A673 (cell line): ENCODE results near the gene BTG2. TPM values are rescaled to one million over a fixed set of nuclear protein-coding genes. Genes with fewer than 3 reads are reported as not detected.
A peak's percentile ranks its signal among the peaks of the same experiment; 100 is the strongest.
"Not testable (repeated sequence)": the region's sequence is repeated elsewhere in the genome, so short reads cannot be mapped to it uniquely, and the experiment has no call there.

Experiments used
- BruUV-seq: library from RNA; stranded (reverse); fragments of 400-500 nt; replicated peaks from 2 replicates; lab custom pipeline; 2021; lab: Mats Ljungman, UMichigan
- CTCF ChIA-PET: fragments of 300-600 bp; sonication (Branson Sonifier 250); formaldehyde crosslinking; loops from one replicate; lab custom pipeline; 2022; ENCODE audit warnings: antibody characterized with exemption; lab: Charles Lee
- POLR2A ChIA-PET: fragments of 300-600 bp; sonication (Branson Sonifier 250); formaldehyde crosslinking; loops from one replicate; lab custom pipeline; 2022; ENCODE audit warnings: antibody characterized with exemption; ENCODE audit not compliant: low non-redundant PET; lab: Charles Lee
- DNase-seq: peaks from one replicate; pipeline ENCODE4 v3.0.0-alpha.2; 2015; ENCODE audit warnings: low spot score
- H3K27ac ChIP-seq: fragments of 200-600 bp; sonication (generic); 2 replicates; pipeline ENCODE4 v1.5.1; 2016; ENCODE audit warnings: mixed run types, low read depth, mild to moderate bottlenecking, mixed read lengths, antibody characterized with exemption, low read length; ENCODE audit not compliant: poor library complexity, severe bottlenecking
- H3K27me3 ChIP-seq: fragments of 200-600 bp; sonication (generic); replicated peaks from 2 replicates; pipeline ENCODE4 v1.6.1; 2017; ENCODE audit warnings: mixed run types, low read depth, mild to moderate bottlenecking, mixed read lengths, antibody characterized with exemption, low read length; ENCODE audit not compliant: insufficient read depth, poor library complexity
- H3K36me3 ChIP-seq: fragments of 200-600 bp; sonication (generic); 2 replicates; pipeline ENCODE4 v1.6.1; 2016; ENCODE audit warnings: mixed run types, mild to moderate bottlenecking, mixed read lengths, antibody characterized with exemption, low read length; ENCODE audit not compliant: insufficient read depth, poor library complexity, severe bottlenecking
- H3K4me1 ChIP-seq: fragments of 200-600 bp; sonication (generic); 2 replicates; pipeline ENCODE4 v1.6.1; 2017; ENCODE audit warnings: mixed run types, mild to moderate bottlenecking, mixed read lengths, antibody characterized with exemption, low read length; ENCODE audit not compliant: insufficient read depth, poor library complexity, severe bottlenecking
- H3K4me3 ChIP-seq: fragments of 200-600 bp; sonication (generic); 2 replicates; pipeline ENCODE4 v1.5.1; 2016; ENCODE audit warnings: low read depth, mixed run types, mild to moderate bottlenecking, mixed read lengths, low read length; ENCODE audit not compliant: poor library complexity, severe bottlenecking
- H3K9me3 ChIP-seq: fragments of 200-600 bp; sonication (generic); 2 replicates; pipeline ENCODE4 v1.6.1; 2016; ENCODE audit warnings: mixed run types, low read depth, mild to moderate bottlenecking, mixed read lengths, antibody characterized with exemption, low read length; ENCODE audit not compliant: poor library complexity, severe bottlenecking
- EZH2 ChIP-seq: fragments of 200-600 bp; sonication (generic); IDR thresholded peaks from 2 replicates; pipeline ENCODE4 v1.6.1; 2017; ENCODE audit warnings: borderline replicate concordance, low read depth, mild to moderate bottlenecking, mixed read lengths, antibody characterized with exemption, low read length; ENCODE audit not compliant: poor library complexity, severe bottlenecking
- intact Hi-C: fragments of 100-400 bp; cut with micrococcal nuclease; formaldehyde crosslinking; loops from one replicate; pipeline ENCODE4 v1.10.0; 2022; ENCODE audit not compliant: unreplicated experiment
- total RNA-seq: library from RNA; stranded (reverse); gene quantifications from 2 replicates; pipeline ENCODE4 v1.2.3, GENCODE V29; 2021
- TF ChIP-seq, protein P1 (sequence below): fragments of 300-800, 200-600 bp; sonication (generic); conservative IDR thresholded peaks from 2 replicates; pipeline ENCODE4 v1.5.1; 2017; ENCODE audit warnings: low read depth, mild to moderate bottlenecking, antibody characterized with exemption, low read length, moderate library complexity, mixed read lengths

Gene BTG2
- total RNA-seq, 1 experiment from 2014 or later: 9.3 TPM

DNA sequence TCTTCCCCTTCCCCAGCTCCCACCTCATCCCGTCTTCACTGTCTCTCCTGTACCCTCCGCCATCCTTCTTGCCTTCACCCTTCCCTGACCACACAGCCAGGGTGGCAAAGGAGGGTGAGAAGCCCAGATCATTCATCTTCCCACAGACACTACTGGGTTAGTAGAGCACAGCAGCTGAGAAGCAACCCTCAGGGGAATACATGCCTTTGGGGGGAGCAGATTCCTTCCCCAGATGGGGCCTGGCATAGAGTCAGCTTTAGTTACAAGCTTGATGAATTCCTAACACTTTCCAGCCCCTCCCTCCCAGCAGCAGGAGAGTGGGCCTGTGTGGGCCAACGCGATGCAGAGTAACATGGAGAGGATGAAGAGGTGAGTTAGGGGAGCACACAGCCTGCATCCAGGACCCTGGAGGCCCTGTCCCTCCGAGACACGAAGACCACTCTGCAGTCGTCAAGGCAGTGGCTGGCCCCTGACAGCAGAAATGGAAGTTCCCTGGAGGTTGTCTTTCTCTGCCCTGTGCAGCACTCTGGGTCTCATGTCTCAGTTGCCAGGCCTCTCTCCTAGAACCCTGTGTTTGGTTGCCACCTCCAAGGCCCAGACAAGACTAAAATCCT lies 8.8 kb upstream of the BTG2 start:
- H3K36me3 ChIP-seq: no peaks in the 10 kb centered on the region
- H3K9me3 ChIP-seq: no peaks in the 10 kb centered on the region
- no peak overlapping the region for H3K4me3 ChIP-seq
- ChIA-PET CTCF (no interaction called here), POLR2A (no interaction called here)
- no peaks in the 10 kb centered on the region for H3K27me3 ChIP-seq
- intact Hi-C loops: no loop called here
- peak; percentile 55 for DNase-seq
- peaks cover 21% of the 10 kb centered on the region for H3K4me1 ChIP-seq
- TF ChIP-seq, protein P1, sequence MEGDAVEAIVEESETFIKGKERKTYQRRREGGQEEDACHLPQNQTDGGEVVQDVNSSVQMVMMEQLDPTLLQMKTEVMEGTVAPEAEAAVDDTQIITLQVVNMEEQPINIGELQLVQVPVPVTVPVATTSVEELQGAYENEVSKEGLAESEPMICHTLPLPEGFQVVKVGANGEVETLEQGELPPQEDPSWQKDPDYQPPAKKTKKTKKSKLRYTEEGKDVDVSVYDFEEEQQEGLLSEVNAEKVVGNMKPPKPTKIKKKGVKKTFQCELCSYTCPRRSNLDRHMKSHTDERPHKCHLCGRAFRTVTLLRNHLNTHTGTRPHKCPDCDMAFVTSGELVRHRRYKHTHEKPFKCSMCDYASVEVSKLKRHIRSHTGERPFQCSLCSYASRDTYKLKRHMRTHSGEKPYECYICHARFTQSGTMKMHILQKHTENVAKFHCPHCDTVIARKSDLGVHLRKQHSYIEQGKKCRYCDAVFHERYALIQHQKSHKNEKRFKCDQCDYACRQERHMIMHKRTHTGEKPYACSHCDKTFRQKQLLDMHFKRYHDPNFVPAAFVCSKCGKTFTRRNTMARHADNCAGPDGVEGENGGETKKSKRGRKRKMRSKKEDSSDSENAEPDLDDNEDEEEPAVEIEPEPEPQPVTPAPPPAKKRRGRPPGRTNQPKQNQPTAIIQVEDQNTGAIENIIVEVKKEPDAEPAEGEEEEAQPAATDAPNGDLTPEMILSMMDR: no peak
- no peak for TF ChIP-seq EZH2
- H3K27ac ChIP-seq: peak overlapping the region; percentile 29
- no TSS peak for BruUV-seq

DNA sequence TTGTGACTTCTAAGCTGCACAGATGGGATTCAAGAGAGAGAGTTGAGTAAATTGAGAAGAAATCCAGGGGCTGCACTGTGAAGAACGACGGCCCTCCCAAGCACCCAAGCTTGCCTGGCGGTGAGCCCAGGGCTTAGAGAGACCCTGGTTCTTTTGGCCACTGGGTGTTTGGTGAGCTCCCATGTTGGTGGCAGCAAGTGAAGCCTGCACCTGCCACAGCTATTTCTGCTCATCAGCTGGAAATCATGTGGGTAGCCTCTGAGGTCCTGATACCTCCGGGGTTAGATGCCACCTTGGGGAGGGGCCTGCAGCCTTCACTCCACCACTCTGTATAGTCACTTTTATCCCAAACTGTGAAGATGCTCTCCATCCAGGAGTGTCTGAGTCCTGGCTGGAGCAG lies 6.2 kb upstream of the BTG2 start:
- no peaks in the 10 kb centered on the region for H3K27me3 ChIP-seq
- no peak for DNase-seq
- peaks cover 21% of the 10 kb centered on the region for H3K4me1 ChIP-seq
- ChIA-PET CTCF (no interaction called here), POLR2A (no interaction called here)
- no peaks in the 10 kb centered on the region for H3K36me3 ChIP-seq
- no peak overlapping the region for H3K27ac ChIP-seq
- BruUV-seq: no TSS peak
- no peak overlapping the region for H3K4me3 ChIP-seq
- intact Hi-C loops: no loop called here
- no peaks in the 10 kb centered on the region for H3K9me3 ChIP-seq
- no peak for TF ChIP-seq EZH2
- TF ChIP-seq, protein P1: no peak

DNA sequence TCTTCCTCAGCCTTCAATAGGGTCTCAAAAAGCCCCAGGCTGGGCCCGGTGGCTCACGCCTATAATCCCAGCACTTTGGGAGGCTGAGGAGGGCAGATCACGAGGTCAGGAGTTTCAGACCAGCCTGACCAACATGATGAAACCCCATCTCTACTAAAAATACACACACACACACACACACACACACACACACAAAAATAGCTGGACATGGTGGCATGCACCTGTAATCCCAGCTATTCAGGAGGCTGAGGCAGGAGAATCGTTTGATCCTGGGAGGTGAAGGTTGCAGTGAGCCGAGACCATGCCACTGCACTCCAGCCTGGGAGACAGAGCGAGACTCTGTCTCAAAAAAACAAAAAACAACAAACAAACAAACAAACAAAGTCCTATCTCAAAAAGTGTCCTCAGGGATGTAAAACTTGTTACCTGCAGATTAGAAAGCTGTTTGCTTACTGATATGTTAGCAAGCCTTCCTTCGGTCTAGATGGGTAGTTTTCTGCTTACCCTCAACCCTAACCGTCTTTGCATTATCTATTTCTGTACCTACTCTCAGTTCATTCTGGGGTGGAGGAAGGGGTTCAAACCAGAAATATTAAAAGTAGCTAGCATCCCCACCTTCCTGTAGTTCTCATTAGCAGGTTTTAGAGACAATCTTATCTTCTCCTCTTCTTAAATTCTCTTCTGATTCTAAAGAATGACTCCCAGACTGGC lies 5.4 kb upstream of the BTG2 start:
- DNase-seq, H3K9me3 ChIP-seq, CTCF ChIA-PET, intact Hi-C loops, H3K36me3 ChIP-seq, BruUV-seq, POLR2A ChIA-PET, H3K4me3 ChIP-seq, H3K27me3 ChIP-seq, H3K27ac ChIP-seq: not testable (repeated sequence)
- peaks cover 25% of the 10 kb centered on the region for H3K4me1 ChIP-seq
